Hepatocyte (in vitro differentiated cells): ENCODE data around the gene ITGB8. TPM values are rescaled to one million over a fixed set of nuclear protein-coding genes. Genes with fewer than 3 reads are reported as not detected.

ENCODE experiments used
- DNase-seq: peaks from one replicate; pipeline ENCODE4 v3.0.0-alpha.2; 2016; ENCODE audit warnings: low spot score
- H2AFZ ChIP-seq: fragments of 200-600 bp; sonication (generic); 2 replicates; pipeline ENCODE4 v1.6.0; 2016; ENCODE audit warnings: antibody characterized with exemption, mild to moderate bottlenecking
- H3K27ac ChIP-seq: fragments of 200-600 bp; sonication (generic); 2 replicates; pipeline ENCODE4 v1.5.1; 2016; ENCODE audit warnings: mild to moderate bottlenecking
- H3K27me3 ChIP-seq: fragments of 200-600 bp; sonication (generic); 2 replicates; pipeline ENCODE4 v1.6.1; 2016
- H3K36me3 ChIP-seq: fragments of 200-600 bp; sonication (generic); replicated peaks from 2 replicates; pipeline ENCODE4 v1.5.1; 2016; ENCODE audit warnings: low read depth; ENCODE audit not compliant: insufficient read depth
- H3K4me1 ChIP-seq: fragments of 200-600 bp; sonication (generic); 2 replicates; pipeline ENCODE4 v1.5.1; 2016; ENCODE audit warnings: mild to moderate bottlenecking, moderate library complexity; ENCODE audit not compliant: insufficient read depth
- H3K4me2 ChIP-seq: fragments of 200-600 bp; sonication (generic); 2 replicates; pipeline ENCODE4 v1.6.0; 2016
- H3K4me3 ChIP-seq: fragments of 200-600 bp; sonication (generic); 2 replicates; pipeline ENCODE4 v1.5.1; 2016; ENCODE audit warnings: mild to moderate bottlenecking
- H3K79me2 ChIP-seq: fragments of 200-600 bp; sonication (generic); 2 replicates; pipeline ENCODE4 v1.6.0; 2017; ENCODE audit warnings: mild to moderate bottlenecking
- H3K9me2 ChIP-seq: fragments of 200-600 bp; sonication (generic); replicated peaks from 2 replicates; pipeline ENCODE4 v1.6.0; 2017; ENCODE audit warnings: mild to moderate bottlenecking; ENCODE audit not compliant: insufficient read depth
- H3K9me3 ChIP-seq: fragments of 200-600 bp; sonication (generic); 2 replicates; pipeline ENCODE4 v1.5.1; 2016; ENCODE audit warnings: low read depth, mild to moderate bottlenecking
- H4K20me1 ChIP-seq: fragments of 200-600 bp; sonication (generic); 2 replicates; pipeline ENCODE4 v1.6.0; 2016; ENCODE audit warnings: mild to moderate bottlenecking; ENCODE audit not compliant: insufficient read depth, poor library complexity, severe bottlenecking
- CTCF ChIP-seq: fragments of 200-600 bp; sonication (generic); IDR thresholded peaks from 2 replicates; pipeline ENCODE4 v1.5.1; 2016; ENCODE audit warnings: antibody characterized with exemption, mild to moderate bottlenecking; ENCODE audit not compliant: poor library complexity
- EZH2 ChIP-seq: fragments of 200-600 bp; sonication (generic); IDR thresholded peaks from 2 replicates; pipeline ENCODE4 v1.6.1; 2016; ENCODE audit warnings: antibody characterized with exemption, mild to moderate bottlenecking, borderline replicate concordance
- EZH2phosphoT487 ChIP-seq: fragments of 200-600 bp; sonication (generic); IDR thresholded peaks from one replicate; pipeline ENCODE4 v1.6.1; 2018; ENCODE audit warnings: antibody characterized with exemption, mild to moderate bottlenecking, low read depth, moderate library complexity; ENCODE audit not compliant: unreplicated experiment, severe bottlenecking
- WGBS: methylation state at CpG from one replicate; pipeline ENCODE4 v1.1.6; 2016; ENCODE audit warnings: low lambda C conversion rate; ENCODE audit errors: missing lambda C conversion rate; 5-methylcytosine and 5-hydroxymethylcytosine counted together
- polyA plus RNA-seq: library from polyadenylated mRNA; unstranded; fragments of >200 nt; fragmentation: Nextera tagmentation; extraction: Ambion mirVana; gene quantifications from 2 replicates; pipeline ENCODE4 v1.2.1, GENCODE V29; 2016
- total RNA-seq: library from RNA; depleted of rRNA; stranded (reverse); fragments of >200 nt; gene quantifications from 2 replicates; pipeline ENCODE4 v1.2.3, GENCODE V29; 2014

ITGB8 gene
- total and polyA plus RNA-seq, 2 experiments from 2014 or later, result 7.2 to 37.0 TPM

DNA sequence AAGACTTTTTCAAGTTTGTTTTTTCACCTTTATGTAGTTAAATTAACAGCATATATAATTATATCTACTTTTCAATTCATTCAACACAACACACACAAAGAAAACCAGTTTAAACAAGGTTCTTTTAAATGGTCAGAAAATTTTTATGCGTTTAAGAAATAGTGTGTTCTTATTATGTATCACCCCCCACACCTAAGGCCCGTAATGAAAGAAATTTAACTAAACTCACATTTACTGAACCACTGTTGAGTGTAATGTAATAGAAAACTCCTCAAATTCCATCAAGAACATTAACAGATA lies 19.0 kb upstream of the ITGB8 start:
- Histone ChIP-seq H3K4me3 (no peak overlapping the region), H3K9me3 (no peaks in the 10 kb centered on the region), H3K9me2 (no peaks in the 10 kb centered on the region), H2AFZ (no peak overlapping the region), H3K27ac (no peak overlapping the region), H3K4me2 (no peak overlapping the region), H3K27me3 (no peaks in the 10 kb centered on the region), H3K4me1 (peaks cover 4% of the 10 kb centered on the region), H3K36me3 (no peaks in the 10 kb centered on the region), H4K20me1 (no peaks in the 10 kb centered on the region), H3K79me2 (no peaks in the 10 kb centered on the region)
- no peak for DNase-seq
- 95% methylated on average over 2 of the region's 2 CpGs for WGBS
- TF ChIP-seq EZH2 (no peak), EZH2phosphoT487 (no peak)

- no peak overlapping the region for H3K27ac ChIP-seq
- DNase-seq, result no peak
- no peaks in the 10 kb centered on the region for H4K20me1 ChIP-seq
- TF ChIP-seq EZH2phosphoT487 (no peak), CTCF (no peak), EZH2 (no peak)
- no peaks in the 10 kb centered on the region for H3K4me1 ChIP-seq
- no peaks in the 10 kb centered on the region for H3K27me3 ChIP-seq
- no peaks in the 10 kb centered on the region for H3K9me2 ChIP-seq
- H3K36me3 ChIP-seq, result no peaks in the 10 kb centered on the region
- no peak overlapping the region for H3K4me2 ChIP-seq
- no peaks in the 10 kb centered on the region for H3K9me3 ChIP-seq
- no peak overlapping the region for H3K4me3 ChIP-seq
- no peak overlapping the region for H2AFZ ChIP-seq
- 76% methylated on average over 2 of the region's 2 CpGs for WGBS
- no peaks in the 10 kb centered on the region for H3K79me2 ChIP-seq
Observed at GRCh38 chr7:20312562-20312961, 18.1 kb upstream of the ITGB8 start.

DNA sequence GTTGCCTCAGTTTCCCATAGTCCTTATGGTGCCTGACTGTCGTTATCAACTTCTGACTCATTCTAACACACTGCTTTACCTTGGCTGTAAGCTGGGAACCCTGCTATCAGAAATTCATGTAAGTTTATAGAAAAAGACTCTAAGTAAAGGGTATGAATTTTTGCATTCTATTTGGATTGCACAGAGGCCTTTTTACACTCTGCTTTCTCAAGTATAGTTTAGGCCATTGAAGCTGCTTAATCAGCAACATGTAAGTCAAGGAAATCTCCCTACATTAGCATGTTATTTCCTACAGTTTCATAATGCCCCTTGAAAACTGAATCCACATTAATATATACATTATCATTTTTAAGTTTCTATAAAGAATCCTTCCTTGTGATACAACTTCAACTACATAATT lies 17.1 kb upstream of the ITGB8 start:
- Histone ChIP-seq H2AFZ (no peak overlapping the region), H4K20me1 (no peaks in the 10 kb centered on the region), H3K36me3 (no peaks in the 10 kb centered on the region), H3K9me3 (no peaks in the 10 kb centered on the region), H3K4me2 (no peak overlapping the region), H3K27ac (no peak overlapping the region), H3K27me3 (no peaks in the 10 kb centered on the region), H3K4me3 (no peak overlapping the region), H3K9me2 (no peaks in the 10 kb centered on the region), H3K79me2 (no peaks in the 10 kb centered on the region), H3K4me1 (no peaks in the 10 kb centered on the region)
- TF ChIP-seq EZH2, result no peak
- TF ChIP-seq EZH2phosphoT487, result no peak
- no peak for TF ChIP-seq CTCF
- WGBS, result 88% methylated on average over 1 of the region's 1 CpG
- no peak for DNase-seq

DNA sequence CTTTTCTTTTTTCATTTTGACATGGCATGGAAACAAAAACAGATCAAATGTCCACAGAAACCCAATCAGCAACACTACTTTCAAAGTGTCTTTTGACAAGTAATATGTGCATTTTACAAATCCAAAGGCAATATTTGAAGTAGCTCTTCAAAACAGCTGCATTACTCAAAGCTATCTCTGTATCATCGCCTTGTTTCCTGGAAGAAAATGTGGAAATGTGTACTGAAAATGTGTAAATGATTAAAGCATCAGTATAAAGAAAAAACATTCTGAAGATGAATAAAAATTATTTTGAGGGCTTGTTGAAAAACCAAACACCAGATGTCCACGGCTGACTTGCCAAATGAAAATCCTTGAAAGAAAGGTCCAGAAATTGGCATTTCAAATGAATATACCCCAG lies 16.5 kb upstream of the ITGB8 start:
- no peaks in the 10 kb centered on the region for H3K79me2 ChIP-seq
- H3K4me3 ChIP-seq, result no peak overlapping the region

More for the DNA sequence above, 16.5 kb upstream of the ITGB8 start:
- 98% methylated on average over 2 of the region's 2 CpGs for WGBS
- Histone ChIP-seq H3K27me3 (no peaks in the 10 kb centered on the region), H2AFZ (no peak overlapping the region), H3K27ac (no peak overlapping the region), H3K36me3 (no peaks in the 10 kb centered on the region), H3K9me2 (no peaks in the 10 kb centered on the region), H3K4me2 (no peak overlapping the region), H3K9me3 (no peaks in the 10 kb centered on the region), H4K20me1 (no peaks in the 10 kb centered on the region), H3K4me1 (no peaks in the 10 kb centered on the region)
- no peak for DNase-seq
- TF ChIP-seq CTCF, result no peak
- TF ChIP-seq EZH2phosphoT487, result no peak
- TF ChIP-seq EZH2, result no peak
